ENCODE data around the gene TCF15.

DNA sequence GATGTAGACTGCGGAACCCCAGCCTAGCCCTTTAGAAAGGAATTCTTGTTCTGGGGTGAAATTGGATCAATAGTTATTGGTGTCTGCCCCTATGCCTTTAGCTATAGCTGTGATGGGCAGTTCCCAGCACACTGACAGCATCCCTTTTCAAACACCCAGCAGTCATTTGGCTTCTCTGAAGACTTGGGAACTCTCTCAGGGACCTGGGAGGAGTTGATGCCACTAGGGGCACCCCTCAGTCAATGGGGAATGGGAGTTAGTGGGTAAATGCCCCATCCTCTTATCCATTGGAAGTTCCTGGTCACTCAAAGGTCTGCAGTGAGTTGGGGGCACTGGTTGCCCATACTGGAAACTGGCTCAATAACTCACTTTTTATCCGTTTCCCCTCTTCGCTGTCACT, 34.9 kb downstream of the TCF15 start:
- TF ChIP-seq EGR1 (IDR thresholded peaks at IDR 0.05; ENCODE audit: low read depth in 2 of 2) (no peak), FOXA2 (IDR thresholded peaks at IDR 0.05) (no peak), JUND (IDR thresholded peaks at IDR 0.05) (no peak), RXRA (IDR thresholded peaks at IDR 0.05) (no peak), RAD21 (IDR thresholded peaks at IDR 0.05) (no peak), YY1 (IDR thresholded peaks at IDR 0.05) (no peak), GABPA (IDR thresholded peaks at IDR 0.05 in 1 of 2, conservative IDR thresholded peaks at IDR 0.05 in 1 of 2) (no peak), FOXA1 (IDR thresholded peaks at IDR 0.05) (no peak), HNF4A (conservative IDR thresholded peaks at IDR 0.05) (no peak)
- TF ChIP-seq, protein P1, sequence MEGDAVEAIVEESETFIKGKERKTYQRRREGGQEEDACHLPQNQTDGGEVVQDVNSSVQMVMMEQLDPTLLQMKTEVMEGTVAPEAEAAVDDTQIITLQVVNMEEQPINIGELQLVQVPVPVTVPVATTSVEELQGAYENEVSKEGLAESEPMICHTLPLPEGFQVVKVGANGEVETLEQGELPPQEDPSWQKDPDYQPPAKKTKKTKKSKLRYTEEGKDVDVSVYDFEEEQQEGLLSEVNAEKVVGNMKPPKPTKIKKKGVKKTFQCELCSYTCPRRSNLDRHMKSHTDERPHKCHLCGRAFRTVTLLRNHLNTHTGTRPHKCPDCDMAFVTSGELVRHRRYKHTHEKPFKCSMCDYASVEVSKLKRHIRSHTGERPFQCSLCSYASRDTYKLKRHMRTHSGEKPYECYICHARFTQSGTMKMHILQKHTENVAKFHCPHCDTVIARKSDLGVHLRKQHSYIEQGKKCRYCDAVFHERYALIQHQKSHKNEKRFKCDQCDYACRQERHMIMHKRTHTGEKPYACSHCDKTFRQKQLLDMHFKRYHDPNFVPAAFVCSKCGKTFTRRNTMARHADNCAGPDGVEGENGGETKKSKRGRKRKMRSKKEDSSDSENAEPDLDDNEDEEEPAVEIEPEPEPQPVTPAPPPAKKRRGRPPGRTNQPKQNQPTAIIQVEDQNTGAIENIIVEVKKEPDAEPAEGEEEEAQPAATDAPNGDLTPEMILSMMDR (IDR thresholded peaks at IDR 0.05; ENCODE audit: low read depth, low read length, missing input control): no peak
- TF ChIP-seq, protein P2, sequence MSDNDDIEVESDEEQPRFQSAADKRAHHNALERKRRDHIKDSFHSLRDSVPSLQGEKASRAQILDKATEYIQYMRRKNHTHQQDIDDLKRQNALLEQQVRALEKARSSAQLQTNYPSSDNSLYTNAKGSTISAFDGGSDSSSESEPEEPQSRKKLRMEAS (IDR thresholded peaks at IDR 0.05): no peak
